ENCODE measurements around the gene HACD1.
"Not testable (repeated sequence)": the region's sequence is repeated elsewhere in the genome, so short reads cannot be mapped to it uniquely, and the experiment has no call there.

Gene HACD1

DNA sequence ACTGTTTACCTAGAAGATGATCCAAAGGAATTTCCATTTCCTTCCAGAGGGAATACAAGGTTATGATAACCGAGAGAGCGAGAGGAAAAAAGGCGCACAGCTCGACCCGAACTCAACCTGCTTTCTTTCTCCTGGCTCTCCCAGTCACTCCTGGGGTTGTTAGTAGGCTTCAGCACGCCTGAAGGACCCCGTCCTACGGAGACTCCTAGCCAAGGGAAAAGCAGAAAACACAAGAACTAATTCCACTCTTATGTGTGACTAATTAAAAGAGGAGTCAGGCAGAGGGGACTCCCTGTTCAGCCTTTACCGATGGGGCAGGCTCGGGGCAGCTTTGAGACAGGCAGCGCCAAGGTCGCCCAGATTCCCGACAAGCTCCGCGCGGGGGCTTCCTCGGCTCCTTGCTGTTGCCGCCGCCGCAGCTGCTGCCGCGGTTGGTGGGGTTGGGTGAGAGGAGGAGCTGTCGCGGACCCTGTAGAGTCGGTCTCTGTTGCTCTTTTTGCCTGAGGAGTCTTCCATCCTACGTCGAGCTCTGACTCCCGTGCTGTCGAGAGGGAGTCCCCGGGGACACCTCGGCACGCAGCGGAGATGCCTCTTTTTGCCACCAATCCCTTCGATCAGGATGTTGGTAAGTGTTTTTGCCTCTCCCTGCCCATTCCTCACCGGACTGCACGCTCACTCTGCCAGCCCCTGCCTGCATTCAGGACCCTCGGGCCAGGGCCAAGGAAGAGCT, 26.7 kb upstream of the HACD1 start, which contains the start of gene STAM:
Gene STAM (plus strand): TSS at position 397 of the 730 bp plus-strand sequence. CDS start 189 bp downstream, at position 586.
- in situ Hi-C loops (cut with HindIII; ENCODE audit: low sequenced_read_pairs) = no loop called here

DNA sequence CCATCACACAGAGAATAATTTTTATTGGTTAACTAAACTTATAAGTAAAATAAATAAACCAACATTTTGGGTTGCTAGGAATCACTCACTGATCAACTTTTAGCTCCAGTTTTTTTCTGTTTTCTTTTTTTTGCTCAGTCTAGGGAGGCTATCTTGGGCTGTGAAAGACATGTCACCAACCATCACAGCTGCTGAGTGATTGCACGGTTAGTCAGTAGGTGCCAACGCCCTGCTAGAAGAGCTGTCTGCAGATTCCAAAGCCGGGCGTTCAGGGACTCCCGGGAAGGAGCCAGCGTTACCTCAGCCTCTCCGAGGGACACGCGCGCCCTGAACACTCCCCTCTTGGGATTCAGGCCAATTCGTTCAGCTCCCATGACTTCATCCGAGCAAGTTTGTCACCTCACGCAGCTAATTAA, 26.2 kb upstream of the HACD1 start:
- in situ Hi-C loops (cut with HindIII; ENCODE audit: low sequenced_read_pairs) = no loop called here

DNA sequence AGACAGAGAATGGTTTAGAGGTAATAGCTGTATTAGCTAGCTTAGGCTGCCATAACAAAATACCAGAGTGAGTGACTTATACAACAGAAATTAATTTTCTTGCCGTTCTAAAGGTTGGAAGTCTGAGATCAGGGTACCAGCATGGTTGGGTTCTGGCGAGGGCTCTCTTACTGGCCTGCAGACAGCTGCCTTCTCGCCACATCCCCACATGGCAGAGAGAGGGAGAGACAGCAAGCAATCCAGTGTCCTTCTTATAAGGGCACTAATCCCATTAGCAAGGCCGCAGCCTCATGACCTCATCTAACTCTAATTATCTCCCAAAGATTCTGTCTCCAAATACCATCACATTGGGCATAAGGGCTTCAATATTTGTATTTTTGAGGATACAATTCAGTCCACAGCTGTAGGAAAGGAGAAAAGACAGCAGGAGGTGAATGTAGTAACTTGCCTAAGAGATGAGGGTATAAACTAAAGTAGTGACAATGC, 23.2 kb upstream of the HACD1 start:
- in situ Hi-C loops (cut with HindIII; ENCODE audit: low sequenced_read_pairs) = no loop called here

GRCh38 chr10:17637869-17638268, 20.7 kb upstream of the HACD1 start:
- in situ Hi-C loops (cut with HindIII; ENCODE audit: low sequenced_read_pairs) = no loop called here

DNA sequence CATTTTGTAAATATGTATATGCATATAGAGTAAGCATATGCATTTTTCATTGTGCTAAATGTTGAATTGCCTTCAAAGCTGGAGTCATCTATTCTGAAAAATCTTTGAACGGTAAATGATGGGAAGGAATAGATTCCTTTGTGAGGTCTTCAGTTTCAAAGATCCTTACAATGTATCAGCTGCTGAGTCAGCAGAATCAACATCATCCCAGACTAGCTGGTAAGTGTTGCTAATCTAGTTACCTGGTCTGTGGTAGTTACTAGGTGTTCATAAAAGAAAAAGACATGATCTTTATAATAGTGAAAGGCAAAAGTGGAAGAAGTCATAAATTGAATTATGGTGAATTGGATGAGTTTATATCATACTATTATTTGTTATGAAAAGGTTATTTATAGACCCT, 16.2 kb upstream of the HACD1 start:
- in situ Hi-C loops (cut with HindIII; ENCODE audit: low sequenced_read_pairs) = no loop called here

DNA sequence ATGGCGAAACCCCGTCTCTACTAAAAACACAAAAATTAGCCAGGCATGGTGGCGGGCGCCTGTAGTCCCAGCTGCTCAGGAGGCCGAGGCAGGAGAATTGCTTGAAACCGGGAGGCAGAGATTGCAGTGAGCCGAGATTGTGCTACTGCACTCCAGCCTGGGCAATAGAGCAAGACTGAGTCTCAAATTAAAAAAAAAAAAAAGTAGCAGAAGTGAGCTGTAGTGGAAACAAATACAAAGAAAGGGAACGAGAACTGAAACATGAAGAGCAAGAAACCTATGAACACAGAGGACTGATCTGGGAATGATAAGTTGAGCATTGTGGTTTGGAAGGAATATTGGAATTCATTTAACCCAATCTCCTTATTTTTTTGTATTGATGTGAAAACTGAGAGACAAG, 15.4 kb upstream of the HACD1 start:
- in situ Hi-C loops (cut with HindIII; ENCODE audit: low sequenced_read_pairs) = not testable (repeated sequence)

DNA sequence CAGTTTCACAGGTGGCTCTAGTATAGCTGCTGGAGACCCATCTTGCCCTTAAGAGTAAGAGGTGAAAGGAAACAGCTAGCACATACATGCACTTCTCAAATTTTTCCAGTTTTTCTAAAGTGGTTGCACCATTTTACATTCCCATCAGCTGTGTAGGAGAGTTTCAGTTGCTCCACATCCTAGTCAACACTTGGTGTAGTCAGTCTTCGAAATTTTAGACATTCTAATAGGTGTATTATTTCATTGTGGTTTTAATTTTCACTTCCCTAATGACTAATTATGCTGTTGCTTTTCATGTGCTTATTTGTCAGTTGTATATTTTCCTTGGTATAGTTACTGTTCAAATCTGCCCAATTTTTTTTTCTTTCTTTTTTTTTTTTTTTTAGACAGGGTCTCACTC, 9.5 kb upstream of the HACD1 start:
- in situ Hi-C loops (cut with HindIII; ENCODE audit: low sequenced_read_pairs) = no loop called here

GRCh38 chr10:17624996-17625395, 7.8 kb upstream of the HACD1 start:
- in situ Hi-C loops (cut with HindIII; ENCODE audit: low sequenced_read_pairs) = no loop called here

DNA sequence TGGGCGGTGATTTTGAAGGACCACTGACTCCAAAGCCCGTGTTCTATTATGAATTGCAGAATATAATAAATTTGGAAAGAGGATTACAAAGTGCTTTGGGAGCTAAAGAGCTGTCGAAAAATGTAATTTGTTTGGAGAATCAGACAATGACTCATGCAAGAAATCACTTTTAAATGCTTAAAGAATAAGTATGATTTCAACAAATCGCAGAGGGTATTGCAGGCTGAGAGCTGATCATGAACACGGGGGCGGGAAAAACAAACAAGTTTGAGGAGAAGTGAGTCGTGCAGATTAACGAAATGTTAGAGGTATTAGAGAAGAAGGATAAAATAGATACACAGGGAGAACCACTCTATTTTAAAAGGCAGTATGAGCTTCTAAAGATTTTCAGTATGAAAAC, 4.9 kb upstream of the HACD1 start:
- in situ Hi-C loops (cut with HindIII; ENCODE audit: low sequenced_read_pairs) = no loop called here

- in situ Hi-C loops (cut with HindIII; ENCODE audit: low sequenced_read_pairs) = no loop called here
These were observed 657 bp downstream of the HACD1 start for GRCh38 chr10:17616403-17617030.

DNA sequence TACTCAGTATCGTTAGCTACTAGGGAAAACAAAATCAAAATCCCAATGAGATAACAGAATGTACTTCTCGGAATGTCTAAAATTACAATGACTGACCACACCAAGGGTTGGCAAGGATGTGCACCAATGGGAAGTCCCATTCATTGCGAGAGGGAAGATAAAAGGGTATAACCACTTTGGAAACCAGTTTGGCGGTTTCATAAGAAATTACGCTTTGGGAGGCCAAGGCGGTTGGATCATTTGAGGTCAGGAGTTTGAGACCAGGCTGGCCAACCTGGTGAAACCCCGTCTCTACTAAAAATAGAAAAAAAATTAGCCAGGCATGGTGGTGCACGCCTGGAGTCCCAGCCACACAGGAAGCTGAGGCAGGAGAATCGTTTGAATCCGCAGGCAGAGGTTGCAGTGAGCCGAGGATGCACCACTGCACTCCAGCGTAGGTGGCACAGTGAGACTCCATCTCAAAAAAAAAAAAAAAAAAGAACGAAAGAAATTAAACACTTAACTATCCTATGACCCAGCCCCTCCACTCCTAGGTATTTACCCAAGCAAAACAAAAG, 7.6 kb downstream of the HACD1 start:
- in situ Hi-C loops (cut with HindIII; ENCODE audit: low sequenced_read_pairs) = no loop called here

GRCh38 chr10:17607603-17608332, 9.4 kb downstream of the HACD1 start:
- in situ Hi-C loops (cut with HindIII; ENCODE audit: low sequenced_read_pairs) = no loop called here

DNA sequence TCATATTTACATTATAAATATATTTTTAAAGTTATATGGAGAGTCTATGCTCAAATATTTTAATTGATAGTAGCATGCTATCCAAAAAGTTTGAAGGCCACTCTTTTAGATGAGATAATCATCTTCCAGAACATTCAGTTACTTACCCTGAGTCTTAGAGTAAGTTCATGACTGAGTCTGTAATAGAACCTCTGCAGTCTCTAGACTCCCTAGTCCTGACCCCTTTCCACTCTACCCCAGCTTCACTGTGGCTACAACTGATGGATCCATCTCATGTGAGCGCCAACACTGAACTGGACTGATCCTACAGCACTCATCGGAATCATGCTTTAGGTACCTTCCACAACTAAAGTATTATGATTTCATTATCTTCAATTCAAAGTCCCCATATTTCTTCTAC, 10.1 kb downstream of the HACD1 start:
- in situ Hi-C loops (cut with HindIII; ENCODE audit: low sequenced_read_pairs) = no loop called here

DNA sequence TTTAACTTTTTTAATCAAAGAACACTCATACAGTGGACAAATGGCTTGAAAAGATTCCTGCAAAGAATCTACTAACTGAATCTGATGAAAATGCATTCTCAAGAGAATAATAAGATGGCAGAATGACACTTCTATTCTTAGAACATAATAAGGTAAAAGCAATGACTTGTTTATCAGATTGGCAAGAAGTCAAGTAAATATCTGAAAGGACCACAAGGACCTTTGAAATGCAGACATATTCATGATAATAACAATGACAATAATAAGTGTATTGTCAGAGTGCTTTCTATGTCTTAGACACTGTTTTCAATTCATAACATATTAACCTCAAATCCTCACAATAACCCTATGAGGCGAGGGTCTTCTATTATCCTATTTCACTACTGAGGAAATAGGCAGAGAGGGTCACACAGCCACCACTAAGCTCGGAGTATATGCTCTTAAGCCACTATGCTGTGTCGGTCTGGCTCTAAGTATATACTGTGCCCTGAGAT, 10.6 kb downstream of the HACD1 start:
- in situ Hi-C loops (cut with HindIII; ENCODE audit: low sequenced_read_pairs) = no loop called here

DNA sequence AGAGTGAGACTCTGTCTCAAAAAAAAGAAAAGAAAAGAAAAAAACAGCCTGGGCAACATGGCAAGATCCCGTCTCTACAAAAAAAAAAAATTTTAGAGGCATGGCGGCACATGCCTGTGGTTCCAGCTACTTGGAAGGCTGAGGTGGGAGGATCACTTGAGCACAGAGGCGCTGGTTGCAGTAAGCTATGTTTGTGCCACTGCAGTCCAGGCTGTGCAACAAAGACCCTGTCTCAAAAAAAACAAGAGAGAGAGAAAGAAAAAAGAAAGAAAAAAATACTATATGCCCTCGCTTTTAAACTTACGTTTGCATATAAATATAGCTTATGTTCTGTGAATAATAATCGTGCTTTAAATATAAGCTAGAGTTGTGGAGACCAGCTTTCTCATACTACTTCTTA, 11.2 kb downstream of the HACD1 start:
- in situ Hi-C loops (cut with HindIII; ENCODE audit: low sequenced_read_pairs) = no loop called here

- in situ Hi-C loops (cut with HindIII; ENCODE audit: low sequenced_read_pairs) = no loop called here
These were observed 18.1 kb downstream of the HACD1 start for GRCh38 chr10:17599089-17599488.

GRCh38 chr10:17597386-17597785, 19.8 kb downstream of the HACD1 start:
- in situ Hi-C loops (cut with HindIII; ENCODE audit: low sequenced_read_pairs) = no loop called here

DNA sequence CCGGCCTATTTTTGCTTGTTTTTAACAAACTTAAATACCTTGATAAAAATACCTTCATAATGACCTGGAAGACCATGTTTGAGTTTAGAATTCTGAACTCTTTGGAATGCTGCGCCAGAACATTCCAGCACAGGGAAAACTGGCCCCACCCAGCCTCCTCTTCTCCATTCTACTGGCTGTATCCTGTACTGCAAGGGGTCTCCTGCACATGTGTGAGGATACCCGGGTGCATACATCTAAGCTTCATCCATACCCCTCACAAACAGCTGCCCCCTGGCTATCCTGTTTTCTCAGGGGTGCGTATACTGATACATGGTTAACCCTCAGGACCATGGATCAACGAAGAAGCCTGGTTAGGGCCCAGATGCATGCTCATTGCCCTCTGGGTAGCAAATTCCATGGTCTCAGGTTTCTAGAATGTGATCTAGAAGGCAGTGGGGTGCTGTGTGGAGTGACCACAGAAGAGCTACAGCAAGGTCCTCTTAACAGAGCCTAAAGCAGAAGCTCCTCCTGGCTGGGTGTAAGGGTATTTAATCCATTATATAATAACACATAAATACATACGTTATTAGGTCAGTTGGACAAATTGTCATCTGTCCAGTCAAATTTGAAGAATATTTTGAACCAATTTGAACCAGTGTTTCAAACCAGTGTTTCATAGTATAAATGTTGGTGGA, 26.1 kb downstream of the HACD1 start:
- in situ Hi-C loops (cut with HindIII; ENCODE audit: low sequenced_read_pairs) = no loop called here

- in situ Hi-C loops (cut with HindIII; ENCODE audit: low sequenced_read_pairs) = not testable (repeated sequence)
These were observed 27.9 kb downstream of the HACD1 start for GRCh38 chr10:17589316-17589715.

DNA sequence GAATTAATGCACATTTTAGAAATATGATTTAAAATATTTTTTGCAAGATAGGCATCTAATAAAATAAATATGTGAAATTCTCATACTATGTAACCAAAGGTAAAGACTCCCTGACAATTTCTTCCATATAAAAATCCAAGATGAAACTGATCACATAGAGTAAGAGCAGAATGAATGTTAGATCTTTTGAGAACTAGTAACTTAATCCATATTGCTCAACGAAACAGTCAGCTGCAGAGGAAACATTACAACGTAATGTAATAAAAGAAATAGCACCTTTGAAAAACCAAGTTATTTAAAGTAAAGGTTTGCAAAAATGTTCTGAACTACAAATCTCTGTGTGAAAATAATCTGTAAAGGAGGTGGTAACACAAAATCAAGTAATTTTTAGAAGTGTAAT, 28.8 kb downstream of the HACD1 start:
- in situ Hi-C loops (cut with HindIII; ENCODE audit: low sequenced_read_pairs) = no loop called here

DNA sequence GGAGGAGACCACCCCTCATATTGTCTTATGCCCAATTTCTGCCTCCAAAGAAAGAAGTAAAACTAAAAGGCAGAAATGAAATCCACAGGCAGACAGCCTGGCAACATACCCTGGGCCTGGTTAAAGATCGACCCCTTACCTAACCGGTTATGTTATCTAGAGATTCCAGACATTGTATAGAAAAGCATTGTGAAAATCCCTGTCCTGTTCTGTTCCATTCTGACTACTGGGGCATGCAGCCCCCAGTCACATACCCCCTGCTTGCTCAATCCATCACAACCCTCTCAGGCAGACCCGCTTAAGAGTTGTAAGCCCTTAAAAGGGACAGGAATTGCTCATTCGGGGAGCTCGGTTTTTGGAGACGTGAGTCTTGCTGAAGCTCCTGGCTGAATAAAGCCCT, 29.9 kb downstream of the HACD1 start:
- in situ Hi-C loops (cut with HindIII; ENCODE audit: low sequenced_read_pairs) = not testable (repeated sequence)
